Fibroblast of villous mesenchyme (primary cell): ENCODE data around the gene POLR3C. TPM values are rescaled to one million over a fixed set of nuclear protein-coding genes. Genes with fewer than 3 reads are reported as not detected.

Experiments used
- DNase-seq: peaks from one replicate; pipeline ENCODE4 v3.0.0-alpha.2; 2010; ENCODE audit warnings: low read depth
- H3K4me3 ChIP-seq: 2 replicates; pipeline ENCODE4 v1.5.1; 2011; ENCODE audit warnings: low read depth, mild to moderate bottlenecking, low read length
- total RNA-seq: library from RNA; depleted of rRNA; stranded (reverse); fragments of >200 nt; gene quantifications from 2 replicates; pipeline ENCODE4 v1.2.3, GENCODE V29; 2012
- TF ChIP-seq, protein P1 (sequence below): IDR thresholded peaks from 2 replicates; pipeline ENCODE4 v1.5.1; 2012; ENCODE audit warnings: low read depth, mild to moderate bottlenecking, low read length; ENCODE audit not compliant: insufficient read depth

Gene POLR3C
- total RNA-seq, 1 donor: 41.5 TPM

DNA sequence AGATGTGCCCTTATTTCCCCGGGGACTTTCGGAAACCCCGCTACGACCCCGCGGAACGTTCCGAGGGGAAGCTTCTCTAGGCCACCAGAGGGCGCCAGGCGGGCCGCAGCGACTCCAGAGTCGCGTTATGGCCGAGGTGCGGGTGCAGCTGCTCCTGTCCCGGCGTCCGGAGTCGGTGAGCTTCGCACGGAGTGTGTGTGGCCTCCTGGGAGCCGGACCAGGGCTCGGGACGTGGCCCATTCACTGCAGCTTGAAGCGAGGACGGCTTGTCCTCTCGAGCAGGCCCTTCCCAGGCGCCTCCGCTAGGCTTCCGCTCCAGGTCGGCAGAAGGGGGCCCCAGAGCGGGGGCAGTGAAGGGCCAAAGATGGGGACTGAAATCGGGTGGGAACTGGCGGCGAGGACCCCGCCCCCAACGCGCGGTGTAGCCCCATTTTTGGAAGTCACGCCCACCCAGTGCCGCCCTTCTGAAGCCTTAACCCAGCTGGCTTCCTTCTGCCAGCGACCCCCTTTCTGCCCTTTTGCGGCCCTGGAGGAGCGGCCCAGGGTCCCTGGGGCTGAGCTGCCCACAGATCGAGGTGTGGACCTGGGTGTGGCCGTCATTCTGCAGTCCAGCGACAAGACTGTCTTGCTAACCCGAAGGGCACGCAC lies 21.6 kb downstream of the POLR3C start, which contains the start of gene NUDT17:
NUDT17 (plus strand) TSS at position 117 of the 648 bp plus-strand sequence; CDS start at position 128, 11 bp downstream.
- TF ChIP-seq, protein P1, sequence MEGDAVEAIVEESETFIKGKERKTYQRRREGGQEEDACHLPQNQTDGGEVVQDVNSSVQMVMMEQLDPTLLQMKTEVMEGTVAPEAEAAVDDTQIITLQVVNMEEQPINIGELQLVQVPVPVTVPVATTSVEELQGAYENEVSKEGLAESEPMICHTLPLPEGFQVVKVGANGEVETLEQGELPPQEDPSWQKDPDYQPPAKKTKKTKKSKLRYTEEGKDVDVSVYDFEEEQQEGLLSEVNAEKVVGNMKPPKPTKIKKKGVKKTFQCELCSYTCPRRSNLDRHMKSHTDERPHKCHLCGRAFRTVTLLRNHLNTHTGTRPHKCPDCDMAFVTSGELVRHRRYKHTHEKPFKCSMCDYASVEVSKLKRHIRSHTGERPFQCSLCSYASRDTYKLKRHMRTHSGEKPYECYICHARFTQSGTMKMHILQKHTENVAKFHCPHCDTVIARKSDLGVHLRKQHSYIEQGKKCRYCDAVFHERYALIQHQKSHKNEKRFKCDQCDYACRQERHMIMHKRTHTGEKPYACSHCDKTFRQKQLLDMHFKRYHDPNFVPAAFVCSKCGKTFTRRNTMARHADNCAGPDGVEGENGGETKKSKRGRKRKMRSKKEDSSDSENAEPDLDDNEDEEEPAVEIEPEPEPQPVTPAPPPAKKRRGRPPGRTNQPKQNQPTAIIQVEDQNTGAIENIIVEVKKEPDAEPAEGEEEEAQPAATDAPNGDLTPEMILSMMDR: peak; percentile 92
- peak; percentile 75 for DNase-seq

DNA sequence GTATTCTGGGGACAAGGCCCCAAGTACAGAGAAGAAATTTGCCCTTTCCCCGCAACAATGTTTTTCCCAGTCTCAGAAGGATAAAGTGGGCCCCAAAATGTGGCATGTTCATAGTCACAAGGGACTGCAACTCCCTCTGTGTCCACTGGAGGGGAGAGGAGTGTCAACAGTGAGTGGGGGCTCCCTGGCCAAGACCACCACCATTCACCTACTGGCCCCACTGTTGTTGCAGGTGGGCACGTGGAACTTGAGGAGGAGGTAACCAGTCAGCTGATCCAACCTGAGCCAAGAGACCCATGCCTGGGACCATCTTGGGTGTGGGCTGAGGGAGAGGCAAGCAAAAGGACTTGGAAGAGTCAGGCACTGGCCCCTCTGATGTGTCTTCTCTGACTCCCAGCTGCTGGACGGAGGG lies 22.2 kb downstream of the POLR3C start:
- DNase-seq: peak; percentile 23
- TF ChIP-seq, protein P1: peak; percentile 78
- peak overlapping the region; percentile 71 for H3K4me3 ChIP-seq

More for the DNA sequence above, 21.6 kb downstream of the POLR3C start, which contains the start of gene NUDT17:
- H3K4me3 ChIP-seq: peak within 1 kb of the TSS; percentile 71

DNA sequence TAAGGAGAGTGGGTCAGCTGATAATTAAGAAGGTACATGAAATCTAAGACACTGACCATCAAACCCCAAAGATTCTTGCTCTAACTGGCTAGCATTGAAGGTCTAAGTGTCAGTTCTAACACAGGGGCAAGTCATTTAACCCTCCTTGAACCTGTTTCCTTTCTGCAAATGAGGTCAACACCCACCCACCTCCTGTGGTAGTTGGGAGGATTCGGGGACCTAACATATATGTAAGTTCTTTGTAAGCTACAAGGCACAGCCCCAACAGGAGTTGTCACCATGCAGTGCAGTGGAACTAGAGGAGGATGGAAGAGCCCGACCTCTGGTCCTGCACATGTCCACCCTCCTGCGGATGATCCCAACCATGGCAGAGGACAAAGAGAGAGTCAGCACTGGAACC lies 23.8 kb downstream of the POLR3C start:
- TF ChIP-seq, protein P1: no peak

DNA sequence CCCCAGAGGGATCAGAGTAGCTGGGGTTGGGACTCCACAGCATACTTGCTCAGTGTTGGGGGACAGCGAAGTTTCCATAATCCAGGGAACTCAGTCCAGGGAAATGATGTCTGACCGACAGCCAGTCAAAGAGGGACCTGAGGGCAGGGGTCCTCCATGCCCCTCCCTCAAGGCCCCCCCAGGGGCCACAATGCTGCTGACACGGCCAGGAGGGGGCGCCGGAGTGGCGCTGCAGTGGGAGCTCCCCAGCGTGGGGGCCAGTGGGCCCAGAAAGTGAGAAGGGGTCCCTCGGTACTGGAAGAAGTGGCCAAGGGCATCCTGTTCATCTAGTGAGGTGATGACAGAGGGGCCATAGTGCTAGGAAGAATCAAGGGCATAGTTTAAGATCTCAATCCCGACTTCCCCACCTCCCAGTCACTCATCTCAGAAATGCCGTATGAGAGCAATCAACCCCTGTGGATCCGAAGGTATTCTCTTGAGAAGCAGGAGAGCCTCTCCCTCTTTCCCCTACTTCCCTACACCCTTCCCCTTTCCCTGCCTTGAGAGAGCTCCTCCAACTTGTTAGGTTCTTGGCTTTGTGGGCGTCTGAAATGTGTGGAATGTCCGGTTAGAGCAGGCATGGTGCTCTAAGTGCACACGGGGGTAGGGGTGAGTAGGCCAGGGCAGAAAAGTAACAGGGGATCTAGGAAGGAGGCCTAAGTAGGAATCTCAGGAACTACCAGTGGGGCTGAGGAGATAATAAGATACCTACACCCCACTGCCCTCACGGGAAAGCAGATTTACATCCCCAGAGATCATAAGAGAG lies 25.6 kb downstream of the POLR3C start:
- peak; percentile 62 for DNase-seq
- TF ChIP-seq, protein P1: peak; percentile 38
- no peak overlapping the region for H3K4me3 ChIP-seq

More for the DNA sequence above, 23.8 kb downstream of the POLR3C start:
- DNase-seq: no peak
- no peak overlapping the region for H3K4me3 ChIP-seq

DNA sequence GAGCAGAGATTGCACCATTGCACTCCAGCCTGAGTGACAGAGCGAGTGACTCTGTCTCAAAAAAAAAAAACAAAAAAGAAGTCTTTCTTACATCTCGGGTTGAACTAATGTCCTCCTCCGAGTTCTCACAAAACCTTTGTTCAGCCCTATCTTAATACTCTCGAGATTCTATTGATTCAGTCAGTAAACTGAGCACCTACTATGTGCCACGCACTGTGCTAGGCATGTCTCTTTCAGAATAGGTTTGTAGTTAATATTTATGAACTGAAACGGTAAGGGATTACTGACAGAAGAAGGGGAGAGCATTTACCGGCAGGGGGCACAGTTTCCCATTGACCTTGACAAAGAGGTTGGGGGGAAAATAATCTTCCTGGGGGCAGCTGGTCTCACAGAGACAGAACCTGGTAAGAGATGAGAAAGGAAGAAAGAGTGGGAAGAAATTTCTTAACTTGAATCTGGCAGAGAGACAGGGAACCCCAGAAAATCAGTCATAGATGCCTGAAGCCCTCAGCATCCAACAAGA lies 31.5 kb downstream of the POLR3C start:
- DNase-seq: no peak
- TF ChIP-seq, protein P1: peak; percentile 22
- no peak overlapping the region for H3K4me3 ChIP-seq

DNA sequence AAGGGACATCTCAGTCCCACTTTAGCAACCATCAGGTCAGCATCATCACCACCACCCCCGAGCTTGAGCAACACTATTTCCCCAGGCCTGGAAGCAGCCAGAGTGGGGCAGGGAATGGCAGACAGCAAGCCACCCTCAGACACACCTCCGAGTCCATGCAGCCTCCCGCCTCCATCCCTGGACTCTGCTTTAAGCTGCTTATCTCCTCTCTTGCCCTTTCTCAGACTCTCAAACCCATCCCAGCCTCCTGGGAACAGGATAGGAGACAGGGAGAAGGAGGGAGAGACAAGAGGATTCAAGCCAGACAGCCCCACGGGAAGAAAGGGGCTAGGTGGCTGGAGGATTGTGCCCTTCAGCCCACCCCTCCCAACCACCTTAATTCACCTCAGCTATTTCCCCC lies 33.2 kb downstream of the POLR3C start:
- no peak overlapping the region for H3K4me3 ChIP-seq
- TF ChIP-seq, protein P1: no peak
- DNase-seq: no peak
